ENCODE data around the gene GALNT2. TPM values are rescaled to one million over a fixed set of nuclear protein-coding genes. Genes with fewer than 3 reads are reported as not detected.

The GALNT2 gene
- total RNA-seq, 2 donors from 2014 or later, result 47.4 to 67.3 TPM

- no peaks in the 10 kb centered on the region for H3K36me3 ChIP-seq
Observed at GRCh38 chr1:230277201-230278025, 210.4 kb downstream of the GALNT2 start.

GRCh38 chr1:230278376-230278775 lies 211.3 kb downstream of the GALNT2 start:
- intact Hi-C loops (cut with DNase I), result no loop called here
- no peak for DNase-seq
- H3K27me3 ChIP-seq, result no peaks in the 10 kb centered on the region
- no peak for TF ChIP-seq CTCF (IDR thresholded peaks at IDR 0.05)
- no peak overlapping the region for H3K9ac ChIP-seq (ENCODE audit: low read depth in 2 of 2, low read length in 2 of 2)
- H3K36me3 ChIP-seq, result no peaks in the 10 kb centered on the region
- no peak overlapping the region for H3K4me3 ChIP-seq
- no peak overlapping the region for H3K27ac ChIP-seq
- no peaks in the 10 kb centered on the region for H3K9me3 ChIP-seq
- peaks cover 5% of the 10 kb centered on the region for H3K4me1 ChIP-seq

More at GRCh38 chr1:230277201-230278025, 210.4 kb downstream of the GALNT2 start:
- Histone ChIP-seq H3K4me1 (peaks cover 5% of the 10 kb centered on the region), H3K27ac (no peak overlapping the region), H3K9me3 (no peaks in the 10 kb centered on the region), H3K4me3 (no peak overlapping the region), H3K27me3 (no peaks in the 10 kb centered on the region), H3K9ac (ENCODE audit: low read depth in 2 of 2, low read length in 2 of 2) (no peak overlapping the region)
- intact Hi-C loops (cut with DNase I), result no loop called here
- DNase-seq, result no peak
- TF ChIP-seq CTCF (IDR thresholded peaks at IDR 0.05), result no peak

GRCh38 chr1:230278871-230279582 lies 212.0 kb downstream of the GALNT2 start:
- no peaks in the 10 kb centered on the region for H3K9me3 ChIP-seq
- peaks cover 5% of the 10 kb centered on the region for H3K4me1 ChIP-seq
- H3K27me3 ChIP-seq, result no peaks in the 10 kb centered on the region
- no peak for DNase-seq
- H3K9ac ChIP-seq (ENCODE audit: low read depth in 2 of 2, low read length in 2 of 2), result no peak overlapping the region
- H3K27ac ChIP-seq, result no peak overlapping the region
- no peak for TF ChIP-seq CTCF (IDR thresholded peaks at IDR 0.05)
- no peak overlapping the region for H3K4me3 ChIP-seq
- intact Hi-C loops (cut with DNase I), result no loop called here
- no peaks in the 10 kb centered on the region for H3K36me3 ChIP-seq

- no peak for DNase-seq
Observed at GRCh38 chr1:230279583-230279945, 212.5 kb downstream of the GALNT2 start.

More at GRCh38 chr1:230279583-230279945, 212.5 kb downstream of the GALNT2 start:
- peaks cover 5% of the 10 kb centered on the region for H3K4me1 ChIP-seq
- TF ChIP-seq CTCF (IDR thresholded peaks at IDR 0.05), result no peak
- H3K36me3 ChIP-seq, result no peaks in the 10 kb centered on the region
- H3K27me3 ChIP-seq, result no peaks in the 10 kb centered on the region
- no peak overlapping the region for H3K9ac ChIP-seq (ENCODE audit: low read depth in 2 of 2, low read length in 2 of 2)
- intact Hi-C loops (cut with DNase I), result no loop called here
- no peaks in the 10 kb centered on the region for H3K9me3 ChIP-seq
- no peak overlapping the region for H3K4me3 ChIP-seq
- no peak overlapping the region for H3K27ac ChIP-seq

Measured in colonic mucosa (tissue), 4 donors.